Esophagus squamous epithelium (tissue), 5 donors: ENCODE results near the gene CLSTN2. TPM values are rescaled to one million over a fixed set of nuclear protein-coding genes. Genes with fewer than 3 reads are reported as not detected.

Experiments used
- DNase-seq: peaks from one replicate; lab custom pipeline; 2025; lab: John Stamatoyannopoulos, UW
- H3K27ac ChIP-seq, 4 donors: fragments of 200-600 bp; sonication (generic); one replicate each; pipeline ENCODE4 v1.5.1; 2016 to 2019; ENCODE audit warnings: mild to moderate bottlenecking in 1 of 4
- H3K27me3 ChIP-seq, 4 donors: fragments of 200-600 bp; sonication (generic); 1 replicate in 3 of 4; 2 replicates in 1 of 4; pipeline versions ENCODE4 v1.5.1 to v1.6.0; 2017 to 2021; ENCODE audit warnings: antibody characterized with exemption in 1 of 4
- H3K36me3 ChIP-seq, 3 donors: fragments of 200-600 bp; sonication (generic); one replicate each; pipeline ENCODE4 v1.5.1; 2016 to 2019
- H3K4me1 ChIP-seq, 3 donors: fragments of 200-600 bp; sonication (generic); one replicate each; pipeline ENCODE4 v1.5.1; 2017 to 2019
- H3K4me3 ChIP-seq, 4 donors: fragments of 200-600 bp; sonication (generic); 1 replicate in 3 of 4; 2 replicates in 1 of 4; pipeline ENCODE4 v1.5.1; 2016 to 2019; ENCODE audit warnings: mild to moderate bottlenecking in 2 of 4, moderate library complexity in 1 of 4
- H3K9me3 ChIP-seq, 3 donors: fragments of 200-600 bp; sonication (generic); one replicate each; pipeline ENCODE4 v1.5.1; 2016 to 2019
- CTCF ChIP-seq, 6 experiments: fragments of 450-650 bp in 4 of 6; fragments of 200-600 bp in 2 of 6; sonication (generic) in 2 of 6; IDR thresholded peaks; one replicate each; pipeline ENCODE4 v1.5.1; 2016 to 2019; ENCODE audit warnings: antibody characterized with exemption in 6 of 6, mild to moderate bottlenecking in 4 of 6, moderate library complexity in 4 of 6
- POLR2A ChIP-seq, 4 donors: fragments of 450-650 bp; IDR thresholded peaks; one replicate each; pipeline ENCODE4 v1.6.1; 2017; ENCODE audit warnings: antibody characterized with exemption in 4 of 4, mild to moderate bottlenecking in 4 of 4, moderate library complexity in 3 of 4
- WGBS, 2 donors: methylation state at CpG; one replicate each; pipeline ENCODE4 v1.1.5; 2018; 5-methylcytosine and 5-hydroxymethylcytosine counted together
- intact Hi-C: fragments of 100-400 bp; cut with DNase I; formaldehyde crosslinking; loops from one replicate; pipeline ENCODE4 v1.15.0; 2022
- total RNA-seq, 4 donors: library from RNA; depleted of rRNA; stranded (reverse); fragments of >200 nt; gene quantifications; one replicate each; pipeline ENCODE4 v1.1.0, GENCODE V29; 2016
- donor health status: DM: yes; HTN: yes; CAD: no.

The CLSTN2 gene
- total RNA-seq, 4 donors from 2014 or later = 0.53 to 5.0 (median 3.1) TPM

- TF ChIP-seq CTCF (IDR thresholded peaks at IDR 0.05) (no peak), POLR2A (IDR thresholded peaks at IDR 0.05) (no peak)
- intact Hi-C loops = no loop called here
- no peaks in the 10 kb centered on the region for H3K4me1 ChIP-seq
- no peak for DNase-seq
- no peak overlapping the region for H3K27ac ChIP-seq
- H3K9me3 ChIP-seq = no peaks in the 10 kb centered on the region
- H3K4me3 ChIP-seq = no peak overlapping the region
- H3K27me3 ChIP-seq = no peaks in the 10 kb centered on the region
- 62 to 69% methylated on average over 3 to 4 of the region's 4 CpGs for WGBS, 2 donors
- H3K36me3 ChIP-seq = no peaks in the 10 kb centered on the region
Observed at GRCh38 chr3:140559546-140559945, 624.6 kb downstream of the CLSTN2 start.

- no peaks in the 10 kb centered on the region for H3K27me3 ChIP-seq
- H3K9me3 ChIP-seq = no peaks in the 10 kb centered on the region
- intact Hi-C loops = no loop called here
- H3K4me1 ChIP-seq = no peaks in the 10 kb centered on the region
- H3K36me3 ChIP-seq = no peaks in the 10 kb centered on the region
- no peak for DNase-seq
- TF ChIP-seq POLR2A (IDR thresholded peaks at IDR 0.05) (no peak), CTCF (IDR thresholded peaks at IDR 0.05) (no peak)
- WGBS, 2 donors = 68 to 91% methylated on average over 6 to 7 of the region's 7 CpGs
- no peak overlapping the region for H3K27ac ChIP-seq
- no peak overlapping the region for H3K4me3 ChIP-seq
Observed at GRCh38 chr3:140563206-140563760, 628.3 kb downstream of the CLSTN2 start.

GRCh38 chr3:140568131-140568530, 633.1 kb downstream of the CLSTN2 start:
- Histone ChIP-seq H3K4me3 (no peak overlapping the region), H3K9me3 (no peaks in the 10 kb centered on the region), H3K36me3 (no peaks in the 10 kb centered on the region), H3K4me1 (no peaks in the 10 kb centered on the region), H3K27ac (no peak overlapping the region), H3K27me3 (no peaks in the 10 kb centered on the region)
- 81% methylated on average over 2 of the region's 2 CpGs for WGBS, 2 donors
- no peak for DNase-seq
- intact Hi-C loops = no loop called here
- TF ChIP-seq CTCF (IDR thresholded peaks at IDR 0.05) (no peak), POLR2A (IDR thresholded peaks at IDR 0.05) (no peak)

GRCh38 chr3:140568842-140569520, 634.0 kb downstream of the CLSTN2 start:
- no peaks in the 10 kb centered on the region for H3K9me3 ChIP-seq
- H3K27me3 ChIP-seq = no peaks in the 10 kb centered on the region
- no peaks in the 10 kb centered on the region for H3K4me1 ChIP-seq
- no peak for DNase-seq
- H3K27ac ChIP-seq = no peak overlapping the region
- TF ChIP-seq CTCF (IDR thresholded peaks at IDR 0.05) (no peak), POLR2A (IDR thresholded peaks at IDR 0.05) (no peak)
- intact Hi-C loops = no loop called here
- H3K4me3 ChIP-seq = no peak overlapping the region
- 55 to 76% methylated on average over 3 of the region's 3 CpGs for WGBS, 2 donors
- H3K36me3 ChIP-seq = no peaks in the 10 kb centered on the region

- Histone ChIP-seq H3K27me3 (no peaks in the 10 kb centered on the region), H3K4me3 (no peak overlapping the region), H3K4me1 (no peaks in the 10 kb centered on the region), H3K9me3 (no peaks in the 10 kb centered on the region), H3K36me3 (no peaks in the 10 kb centered on the region), H3K27ac (no peak overlapping the region)
- 62 to 63% methylated on average over 3 of the region's 3 CpGs for WGBS, 2 donors
- intact Hi-C loops = no loop called here
- TF ChIP-seq CTCF (IDR thresholded peaks at IDR 0.05) (no peak), POLR2A (IDR thresholded peaks at IDR 0.05) (no peak)
- DNase-seq = no peak
Observed at GRCh38 chr3:140570602-140571001, 635.6 kb downstream of the CLSTN2 start.
